ENCODE data around the gene PGK1.
"Not testable (repeated sequence)": the region's sequence is repeated elsewhere in the genome, so short reads cannot be mapped to it uniquely, and the experiment has no call there.

PGK1 gene

GRCh38 chrX:78116766-78117165 lies 12.7 kb downstream of the PGK1 start:
- no peak for DNase-seq

GRCh38 chrX:78118628-78119027 lies 14.6 kb downstream of the PGK1 start:
- DNase-seq: no peak

- DNase-seq: no peak
Measured at GRCh38 chrX:78119521-78120227, 15.6 kb downstream of the PGK1 start.

GRCh38 chrX:78123190-78123589 lies 19.1 kb downstream of the PGK1 start:
- DNase-seq: no peak

- no peak for DNase-seq
Measured at GRCh38 chrX:78124307-78124706, 20.3 kb downstream of the PGK1 start.

- no peak for DNase-seq
Measured at GRCh38 chrX:78125148-78125547, 21.1 kb downstream of the PGK1 start.

GRCh38 chrX:78125781-78126180 lies 21.7 kb downstream of the PGK1 start:
- DNase-seq: not testable (repeated sequence)

GRCh38 chrX:78129714-78130113 lies 25.7 kb downstream of the PGK1 start:
- DNase-seq: no peak

GRCh38 chrX:78130396-78130795 lies 26.3 kb downstream of the PGK1 start:
- DNase-seq: no peak

- no peak for DNase-seq
Measured at GRCh38 chrX:78131117-78131516, 27.1 kb downstream of the PGK1 start.

GRCh38 chrX:78133238-78133960 lies 29.4 kb downstream of the PGK1 start:
- no peak for DNase-seq

GRCh38 chrX:78139160-78140123 lies 35.4 kb downstream of the PGK1 start, which contains the start of gene TAF9B:
Gene TAF9B, minus strand, starts transcription at chrX:78139650. Its CDS starts 39 bp downstream, at chrX:78139611.
- DNase-seq: peak; percentile 61

GRCh38 chrX:78140206-78140605 lies 36.2 kb downstream of the PGK1 start:
- no peak for DNase-seq

GRCh38 chrX:78147002-78147540 lies 43.0 kb downstream of the PGK1 start:
- DNase-seq: not testable (repeated sequence)

- DNase-seq: not testable (repeated sequence)
Measured at GRCh38 chrX:78157373-78157772, 53.3 kb downstream of the PGK1 start.

GRCh38 chrX:78157846-78158245 lies 53.8 kb downstream of the PGK1 start:
- not testable (repeated sequence) for DNase-seq

GRCh38 chrX:78160711-78161110 lies 56.7 kb downstream of the PGK1 start:
- DNase-seq: not testable (repeated sequence)

GRCh38 chrX:78163175-78163574 lies 59.1 kb downstream of the PGK1 start:
- DNase-seq: not testable (repeated sequence)

- no peak for DNase-seq
Measured at GRCh38 chrX:78165425-78165824, 61.4 kb downstream of the PGK1 start.

- no peak for DNase-seq
Measured at GRCh38 chrX:78168065-78168464, 64.0 kb downstream of the PGK1 start.

Measured in NCI-H526 treated with DMSO at 0.1 percent for 48 hours (cell line).